Neural progenitor cell (in vitro differentiated cells): ENCODE data around the gene DRAM2. TPM values are rescaled to one million over a fixed set of nuclear protein-coding genes. Genes with fewer than 3 reads are reported as not detected.

Source experiments
- DNase-seq: peaks from one replicate; pipeline ENCODE4 v3.0.0-alpha.2; 2016; ENCODE audit warnings: low spot score
- H2AFZ ChIP-seq: fragments of 200-600 bp; sonication (generic); replicated peaks from 2 replicates; pipeline ENCODE4 v1.6.1; 2016; ENCODE audit warnings: antibody characterized with exemption
- H3F3A ChIP-seq: fragments of 200-600 bp; sonication (generic); 2 replicates; pipeline ENCODE4 v1.6.1; 2016; ENCODE audit warnings: antibody characterized with exemption, low read depth
- H3K27ac ChIP-seq: fragments of 200-600 bp; sonication (generic); 2 replicates; pipeline ENCODE4 v1.5.1; 2016; ENCODE audit warnings: mild to moderate bottlenecking
- H3K27me3 ChIP-seq: fragments of 200-600 bp; sonication (generic); 2 replicates; pipeline ENCODE4 v1.6.1; 2016; ENCODE audit warnings: mild to moderate bottlenecking, moderate library complexity
- H3K36me3 ChIP-seq: fragments of 200-600 bp; sonication (generic); 2 replicates; pipeline ENCODE4 v1.5.1; 2016
- H3K4me1 ChIP-seq: fragments of 200-600 bp; sonication (generic); 2 replicates; pipeline ENCODE4 v1.6.1; 2016; ENCODE audit warnings: mixed run types
- H3K4me2 ChIP-seq: fragments of 200-600 bp; sonication (generic); 2 replicates; pipeline ENCODE4 v1.6.1; 2016
- H3K4me3 ChIP-seq: fragments of 200-600 bp; sonication (generic); 2 replicates; pipeline ENCODE4 v1.5.1; 2016
- H3K79me2 ChIP-seq: fragments of 200-600 bp; sonication (generic); 2 replicates; pipeline ENCODE4 v1.6.1; 2016; ENCODE audit warnings: low read depth
- H3K9ac ChIP-seq: fragments of 200-600 bp; sonication (generic); 2 replicates; pipeline ENCODE4 v1.6.1; 2016
- H3K9me3 ChIP-seq: fragments of 200-600 bp; sonication (generic); 2 replicates; pipeline ENCODE4 v1.5.1; 2016; ENCODE audit warnings: low read depth
- H4K20me1 ChIP-seq: fragments of 200-600 bp; sonication (generic); 2 replicates; pipeline ENCODE4 v1.6.1; 2016; ENCODE audit warnings: low read depth
- H3K27ac Mint-ChIP-seq: 3 replicates; pipeline ENCODE4 v1.8.0; 2021; ENCODE audit warnings: mixed read lengths
- H3K27me3 Mint-ChIP-seq: 2 replicates; pipeline ENCODE4 v1.8.0; 2022; ENCODE audit warnings: low read depth, mild to moderate bottlenecking, inconsistent platforms, moderate library complexity, mixed read lengths; ENCODE audit not compliant: insufficient read depth
- H3K36me3 Mint-ChIP-seq: 3 replicates; pipeline ENCODE4 v1.8.0; 2021; ENCODE audit warnings: mixed read lengths
- H3K4me1 Mint-ChIP-seq: 3 replicates; pipeline ENCODE4 v1.8.0; 2021; ENCODE audit warnings: mixed read lengths
- H3K4me3 Mint-ChIP-seq: 3 replicates; pipeline ENCODE4 v1.8.0; 2021; ENCODE audit warnings: mild to moderate bottlenecking, moderate library complexity, mixed read lengths
- H3K9me3 Mint-ChIP-seq: 3 replicates; pipeline ENCODE4 v1.8.0; 2020; ENCODE audit warnings: mixed read lengths
- CTCF ChIP-seq: fragments of 200-600 bp; sonication (generic); IDR thresholded peaks from 2 replicates; pipeline ENCODE4 v1.5.1; 2017; ENCODE audit warnings: antibody characterized with exemption, mild to moderate bottlenecking
- EZH2 ChIP-seq: fragments of 200-600 bp; sonication (generic); IDR thresholded peaks from 2 replicates; pipeline ENCODE4 v1.6.1; 2017; ENCODE audit warnings: antibody characterized with exemption, mild to moderate bottlenecking, moderate library complexity
- EZH2phosphoT487 ChIP-seq: fragments of 200-600 bp; sonication (generic); IDR thresholded peaks from 2 replicates; pipeline ENCODE4 v1.6.1; 2017; ENCODE audit warnings: antibody characterized with exemption
- total RNA-seq: library from RNA; depleted of rRNA; stranded (reverse); fragments of >200 nt; gene quantifications from 2 replicates; pipeline ENCODE4 v1.2.3, GENCODE V29; 2015; ENCODE audit warnings: low replicate concordance

Gene DRAM2
- total RNA-seq, 1 donor from 2014 or later, result 145 TPM

- H3K4me1 Mint-ChIP-seq, result peaks cover 19% of the 10 kb centered on the region
- peak overlapping the region; percentile 17 for H3K4me3 Mint-ChIP-seq
- H3K27me3 ChIP-seq, result no peaks in the 10 kb centered on the region
- peaks cover 14% of the 10 kb centered on the region for H3F3A ChIP-seq
- no peak overlapping the region for H3K4me3 ChIP-seq
- peaks cover 37% of the 10 kb centered on the region for H4K20me1 ChIP-seq
- peak; percentile 13 for DNase-seq
- H3K4me1 ChIP-seq, result peaks cover 27% of the 10 kb centered on the region
- peak overlapping the region; percentile 76 for H3K4me2 ChIP-seq
- no peak overlapping the region for H3K27ac ChIP-seq
- H3K27ac Mint-ChIP-seq, result no peak overlapping the region
- no peak for TF ChIP-seq EZH2phosphoT487
- H3K9ac ChIP-seq, result no peak overlapping the region
- no peaks in the 10 kb centered on the region for H3K9me3 ChIP-seq
- H3K79me2 ChIP-seq, result peaks cover 87% of the 10 kb centered on the region
- H3K9me3 Mint-ChIP-seq, result no peaks in the 10 kb centered on the region
- H2AFZ ChIP-seq, result no peak overlapping the region
- H3K36me3 Mint-ChIP-seq, result peaks cover under 1% of the 10 kb centered on the region
- peaks cover 2% of the 10 kb centered on the region for H3K36me3 ChIP-seq
- H3K27me3 Mint-ChIP-seq, result no peaks in the 10 kb centered on the region
Observed at GRCh38 chr1:111142356-111142975, 2.6 kb upstream of the DRAM2 start.

GRCh38 chr1:111141245-111142220 is 1.6 kb upstream of the DRAM2 start:
- Mint-ChIP-seq H3K27me3 (no peaks in the 10 kb centered on the region), H3K4me3 (peak overlapping the region; percentile 100), H3K27ac (no peak overlapping the region), H3K9me3 (no peaks in the 10 kb centered on the region), H3K36me3 (peaks cover 2% of the 10 kb centered on the region), H3K4me1 (peaks cover 19% of the 10 kb centered on the region)
- DNase-seq, result no peak
- Histone ChIP-seq H3K79me2 (peaks cover 79% of the 10 kb centered on the region), H3K4me3 (peak overlapping the region; percentile 75), H4K20me1 (peaks cover 37% of the 10 kb centered on the region), H3K4me2 (peak overlapping the region; percentile 76), H3F3A (peaks cover 14% of the 10 kb centered on the region), H3K27ac (no peak overlapping the region), H3K9ac (peak overlapping the region; percentile 51), H3K36me3 (peaks cover 6% of the 10 kb centered on the region), H3K9me3 (no peaks in the 10 kb centered on the region), H2AFZ (no peak overlapping the region), H3K4me1 (peaks cover 27% of the 10 kb centered on the region), H3K27me3 (no peaks in the 10 kb centered on the region)
- no peak for TF ChIP-seq EZH2phosphoT487
- no peak for TF ChIP-seq CTCF
- no peak for TF ChIP-seq EZH2

GRCh38 chr1:111140680-111140967 is 731 bp upstream of the DRAM2 start:
- H3K4me3 ChIP-seq, result peak overlapping the region; percentile 75
- Mint-ChIP-seq H3K27me3 (no peaks in the 10 kb centered on the region), H3K36me3 (peaks cover 2% of the 10 kb centered on the region), H3K4me3 (peak overlapping the region; percentile 100), H3K4me1 (peaks cover 19% of the 10 kb centered on the region), H3K27ac (no peak overlapping the region), H3K9me3 (no peaks in the 10 kb centered on the region)
- peak overlapping the region; percentile 86 for H2AFZ ChIP-seq
- H3K27me3 ChIP-seq, result no peaks in the 10 kb centered on the region
- peak overlapping the region; percentile 51 for H3K9ac ChIP-seq
- TF ChIP-seq EZH2 (no peak), CTCF (no peak)
- no peaks in the 10 kb centered on the region for H3K9me3 ChIP-seq
- peaks cover 6% of the 10 kb centered on the region for H3K36me3 ChIP-seq
- peaks cover 70% of the 10 kb centered on the region for H3K79me2 ChIP-seq
- peak overlapping the region; percentile 76 for H3K4me2 ChIP-seq
- peaks cover 27% of the 10 kb centered on the region for H3K4me1 ChIP-seq
- peak; percentile 78 for DNase-seq
- peaks cover 30% of the 10 kb centered on the region for H4K20me1 ChIP-seq
- H3F3A ChIP-seq, result peaks cover 14% of the 10 kb centered on the region
- peak overlapping the region; percentile 36 for H3K27ac ChIP-seq
